ENCODE results near the gene ALOX15.

DNA sequence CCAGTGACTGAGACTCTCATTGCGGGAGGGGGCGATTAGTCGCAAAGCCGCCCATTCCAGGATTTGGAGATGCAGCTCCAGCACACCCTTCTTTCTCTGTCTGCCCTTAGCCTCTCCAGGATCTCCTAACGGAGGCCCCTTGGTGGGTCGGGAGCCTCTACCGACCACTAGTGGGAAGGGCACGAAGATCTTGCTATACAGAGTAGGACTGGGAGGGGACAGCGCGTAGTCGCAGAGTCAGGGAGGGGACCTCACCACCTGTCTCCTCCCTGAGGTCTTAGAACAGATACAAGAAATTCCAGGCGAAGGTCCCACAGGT is 57.7 kb downstream of the ALOX15 start:
- TF ChIP-seq CTCF (conservative IDR thresholded peaks at IDR 0.05) (no peak), EZH2 (IDR thresholded peaks at IDR 0.05; ENCODE audit: low read depth) (no peak)

Data from PC-9 (cell line).